GM18951 (cell line): ENCODE measurements around the gene PDPN.

Experiments
- POLR2A ChIP-seq: IDR thresholded peaks from 4 replicates; pipeline ENCODE4 v1.6.1; 2011; ENCODE audit warnings: mild to moderate bottlenecking; ENCODE audit not compliant: insufficient read length, insufficient read depth; ENCODE audit errors: extremely low read depth
- in situ Hi-C: fragments of 300-500 bp; cut with MboI; formaldehyde crosslinking; loops from one replicate; pipeline ENCODE4 v1.12.0; 2022; ENCODE audit warnings: low sequenced_read_pairs, mixed read lengths, inconsistent platforms; ENCODE audit not compliant: unreplicated experiment

The PDPN gene, protein sequence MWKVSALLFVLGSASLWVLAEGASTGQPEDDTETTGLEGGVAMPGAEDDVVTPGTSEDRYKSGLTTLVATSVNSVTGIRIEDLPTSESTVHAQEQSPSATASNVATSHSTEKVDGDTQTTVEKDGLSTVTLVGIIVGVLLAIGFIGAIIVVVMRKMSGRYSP

DNA sequence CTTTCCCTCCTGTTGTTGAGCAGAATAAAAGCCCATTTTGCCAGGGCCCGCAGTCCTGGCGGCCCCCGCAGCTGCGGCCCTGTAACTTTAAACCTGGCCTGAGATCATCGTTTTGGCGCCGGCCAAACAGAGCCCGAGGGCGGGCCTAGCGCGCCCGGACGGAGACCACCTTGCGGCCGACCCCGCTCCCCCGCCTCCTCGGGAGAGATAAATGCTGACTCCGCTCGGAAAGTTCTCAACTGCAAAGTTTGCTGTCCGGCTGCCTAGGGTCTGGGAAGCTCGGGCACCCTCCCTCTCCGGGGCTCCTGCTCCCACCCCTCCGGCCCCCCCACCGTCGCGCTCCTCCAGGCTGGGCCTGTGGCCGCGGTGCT, at the start of gene PDPN:
Gene PDPN, plus strand, starts transcription at position 238 of the 371 bp plus-strand sequence. CDS start 202 bp downstream, outside the sequence.
- no peak for TF ChIP-seq POLR2A
- in situ Hi-C loops = no loop called here

DNA sequence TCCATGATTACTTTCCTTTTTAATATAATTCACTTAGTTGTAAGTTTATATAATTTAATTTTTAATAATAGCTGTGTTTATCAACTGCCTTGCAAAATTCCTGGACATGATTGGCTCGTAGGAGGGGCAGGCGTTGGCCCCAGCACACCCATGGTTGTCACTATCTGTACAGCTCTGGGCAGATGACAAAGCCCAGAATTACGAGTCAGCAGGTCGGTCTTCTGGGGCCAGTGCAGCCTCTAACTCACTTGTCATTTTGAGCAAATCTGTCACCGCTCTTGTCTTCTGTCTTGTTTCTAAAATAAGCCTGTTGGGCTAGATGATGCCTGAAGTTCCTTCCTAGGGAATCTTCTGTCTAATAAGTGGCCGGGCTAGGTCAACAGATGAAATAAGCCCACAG, 48.4 kb upstream of the PDPN start:
- TF ChIP-seq POLR2A = no peak
- in situ Hi-C loops = no loop called here

DNA sequence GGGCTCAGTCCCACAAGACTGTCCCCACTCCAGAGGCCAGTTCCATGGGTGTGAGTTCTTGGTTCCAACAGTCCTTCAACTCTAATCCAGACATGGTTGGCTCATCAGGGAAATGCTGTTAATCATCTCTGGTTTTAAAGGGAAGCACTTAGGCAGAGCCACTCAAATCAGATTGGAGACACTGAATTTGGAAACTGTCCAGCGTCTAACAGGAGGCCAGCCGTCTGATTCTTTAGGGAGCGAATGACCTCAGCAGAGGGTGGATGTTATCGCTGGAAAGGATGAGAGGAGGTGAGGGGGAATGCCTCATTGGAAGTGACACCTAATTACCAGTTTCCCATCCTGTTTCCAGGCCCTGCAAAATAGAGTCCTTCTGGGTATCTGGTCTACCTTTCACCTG, 47.1 kb upstream of the PDPN start:
- TF ChIP-seq POLR2A = no peak
- in situ Hi-C loops = no loop called here

DNA sequence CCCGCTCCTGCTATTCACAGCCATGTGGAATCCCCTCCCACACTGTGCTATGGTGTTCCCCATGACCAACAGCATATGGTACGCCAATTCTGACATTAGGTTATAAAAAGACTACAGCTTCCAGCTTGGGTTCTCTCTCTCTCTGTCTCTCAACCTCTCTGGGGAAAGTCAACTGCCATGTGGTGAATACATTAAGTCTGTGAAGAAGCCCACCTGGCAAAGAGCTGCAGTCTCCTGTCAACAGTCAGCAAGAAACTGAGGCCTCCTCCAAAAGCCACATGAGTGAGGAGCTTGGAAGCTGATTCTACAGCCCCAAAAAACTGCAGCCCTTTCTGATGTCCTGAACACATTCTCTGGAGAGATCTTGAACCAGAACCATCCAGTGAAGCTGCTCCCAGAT, 44.8 kb upstream of the PDPN start:
- no peak for TF ChIP-seq POLR2A
- in situ Hi-C loops = no loop called here

DNA sequence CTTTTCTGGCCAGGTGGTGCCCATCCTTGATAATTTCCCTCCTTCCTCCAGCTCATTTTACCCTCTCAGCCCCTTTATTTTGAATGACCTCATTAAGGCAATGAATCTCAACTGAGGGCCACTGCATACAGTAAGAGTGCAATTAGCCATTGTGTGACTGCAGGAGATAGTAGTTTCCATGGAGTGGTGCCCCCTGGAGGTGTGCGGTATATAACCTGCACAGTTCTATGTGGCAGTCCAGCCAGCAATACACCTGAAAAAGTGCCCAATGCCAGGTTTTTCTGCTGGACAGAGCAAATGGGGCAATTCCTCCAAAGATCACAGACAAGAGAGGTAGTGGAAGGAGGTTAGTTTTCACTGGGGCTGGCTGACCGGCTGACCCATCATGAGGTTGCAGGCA, 43.9 kb upstream of the PDPN start:
- in situ Hi-C loops = no loop called here
- TF ChIP-seq POLR2A = no peak

DNA sequence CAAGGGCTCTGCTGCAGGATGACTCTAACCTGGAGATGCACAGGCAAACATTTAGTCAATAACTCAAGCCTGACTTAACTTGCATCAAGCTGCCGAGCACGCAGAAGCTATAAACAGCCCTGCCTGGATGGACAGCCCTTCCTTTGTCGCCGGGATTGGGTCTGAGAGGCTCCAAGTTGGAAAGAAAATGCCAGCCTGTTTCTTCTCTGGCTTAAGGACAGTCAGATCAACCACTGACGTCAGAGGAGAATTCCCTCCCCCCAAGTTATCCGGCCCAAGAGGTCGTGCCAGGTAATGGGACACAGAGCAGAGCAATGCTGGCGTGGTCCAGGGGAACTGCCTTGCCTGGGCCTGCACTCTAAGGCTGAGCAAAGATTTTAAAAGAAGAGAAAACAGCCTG, 42.8 kb upstream of the PDPN start:
- in situ Hi-C loops = no loop called here
- TF ChIP-seq POLR2A = no peak

DNA sequence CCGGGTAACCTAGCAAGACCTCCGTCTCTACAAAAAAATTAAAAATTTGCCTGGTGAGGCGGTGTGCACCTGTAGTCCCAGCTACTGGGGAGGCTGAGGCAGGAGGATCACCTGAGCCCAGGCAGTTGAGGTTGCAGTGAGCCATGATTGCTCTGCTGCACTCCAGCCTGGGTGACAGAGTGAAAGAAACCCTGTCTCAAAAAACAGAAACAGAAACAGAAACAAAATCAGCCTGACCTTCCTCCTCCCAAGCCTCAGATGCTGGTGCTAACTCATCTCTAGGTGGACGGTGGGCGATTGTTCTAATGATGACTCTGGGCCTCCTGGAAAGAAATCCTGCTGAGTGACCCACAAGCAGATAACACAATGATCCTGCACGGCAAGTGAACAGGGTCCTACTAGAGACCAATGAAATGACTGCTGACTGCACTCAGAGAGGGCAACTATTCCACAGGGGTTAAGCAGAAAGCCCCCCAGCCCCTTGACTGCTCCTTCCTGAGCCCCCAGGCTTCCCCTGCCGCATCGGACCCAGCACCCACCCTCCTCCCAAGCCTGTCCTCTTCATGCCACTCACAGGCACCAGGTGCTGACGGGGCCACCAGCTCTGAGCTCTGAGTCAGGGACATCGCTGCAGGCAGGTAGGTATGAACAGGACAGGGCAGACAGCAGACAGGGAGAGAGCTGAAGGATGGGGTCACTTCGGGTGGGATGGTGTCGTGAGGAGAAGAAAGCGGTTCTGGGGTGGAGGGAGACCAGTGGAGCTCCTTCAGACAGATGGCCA, 42.0 kb upstream of the PDPN start:
- in situ Hi-C loops = no loop called here
- no peak for TF ChIP-seq POLR2A

DNA sequence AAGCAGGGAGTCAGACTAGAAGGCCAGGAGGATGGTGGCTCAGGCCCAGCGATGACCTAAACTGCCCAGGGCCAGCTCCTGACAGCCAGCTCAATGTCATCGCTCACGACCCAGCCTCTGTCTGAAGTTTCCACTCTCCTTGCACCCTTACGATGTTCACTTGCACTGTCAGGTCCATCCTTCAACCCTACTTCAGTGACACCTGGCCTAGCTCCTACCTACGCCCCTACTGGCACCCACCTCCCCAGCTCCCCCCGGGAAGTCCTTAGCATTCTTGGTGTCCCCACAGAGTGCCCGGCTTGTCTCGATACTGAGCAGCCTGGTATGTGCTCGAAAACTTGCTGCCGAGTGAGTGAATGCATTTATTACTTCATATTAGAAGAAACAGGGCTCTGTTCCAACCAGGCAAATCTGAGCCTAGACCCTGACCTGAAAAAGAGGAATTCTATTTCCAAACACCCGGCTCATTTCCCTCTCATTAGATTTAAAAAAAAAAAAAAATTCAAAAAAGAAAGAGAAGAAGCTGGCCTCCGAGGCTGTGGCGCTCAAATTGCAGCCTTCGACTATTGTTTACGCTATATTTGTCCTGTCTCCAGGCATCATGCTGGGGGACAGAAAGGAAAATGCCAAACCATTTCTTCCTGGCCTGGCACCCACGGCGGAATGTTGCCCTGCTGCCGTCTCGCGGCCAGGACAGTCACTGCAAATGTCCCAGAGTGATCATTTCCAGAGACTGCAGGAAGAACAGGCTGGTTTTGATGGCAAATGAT, 40.0 kb upstream of the PDPN start:
- in situ Hi-C loops = no loop called here
- TF ChIP-seq POLR2A = no peak

DNA sequence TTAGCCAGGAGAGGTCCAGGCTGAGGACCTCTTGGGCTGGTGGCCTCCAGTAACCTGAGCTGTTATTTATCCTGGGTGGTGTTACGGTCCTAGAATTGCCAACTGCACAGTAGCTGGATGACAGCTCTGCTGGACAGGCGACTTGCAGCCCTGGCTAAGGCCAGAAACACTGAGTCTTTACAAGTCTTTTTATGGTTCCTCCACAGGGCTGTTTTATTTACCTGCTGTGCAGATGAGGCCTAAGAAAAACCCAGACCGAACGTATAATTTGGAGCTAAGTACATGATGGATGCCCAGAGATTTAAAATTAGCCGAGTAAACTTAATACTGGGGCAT, 39.4 kb upstream of the PDPN start:
- in situ Hi-C loops = no loop called here

DNA sequence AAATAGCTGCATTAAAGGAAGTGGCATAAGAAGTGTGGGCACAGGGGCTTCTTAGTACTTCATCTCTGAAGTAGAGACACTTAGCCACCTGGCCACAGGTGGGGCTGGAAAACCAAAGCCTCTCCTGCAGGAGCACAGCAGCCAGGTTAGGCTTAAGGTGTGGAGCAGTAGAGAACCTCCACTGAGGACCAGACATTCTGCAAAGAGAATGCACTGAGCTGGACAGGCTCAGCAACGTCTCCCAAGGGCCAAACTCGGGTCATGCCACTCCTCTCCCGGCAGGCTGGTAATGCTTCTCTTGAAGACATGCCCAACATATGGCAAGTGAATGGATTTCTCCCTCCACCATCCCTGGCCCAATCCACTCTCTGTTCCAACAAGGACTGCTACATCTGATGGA, 36.8 kb upstream of the PDPN start:
- in situ Hi-C loops = no loop called here
- no peak for TF ChIP-seq POLR2A

More for the DNA sequence above, 39.4 kb upstream of the PDPN start:
- TF ChIP-seq POLR2A = no peak

DNA sequence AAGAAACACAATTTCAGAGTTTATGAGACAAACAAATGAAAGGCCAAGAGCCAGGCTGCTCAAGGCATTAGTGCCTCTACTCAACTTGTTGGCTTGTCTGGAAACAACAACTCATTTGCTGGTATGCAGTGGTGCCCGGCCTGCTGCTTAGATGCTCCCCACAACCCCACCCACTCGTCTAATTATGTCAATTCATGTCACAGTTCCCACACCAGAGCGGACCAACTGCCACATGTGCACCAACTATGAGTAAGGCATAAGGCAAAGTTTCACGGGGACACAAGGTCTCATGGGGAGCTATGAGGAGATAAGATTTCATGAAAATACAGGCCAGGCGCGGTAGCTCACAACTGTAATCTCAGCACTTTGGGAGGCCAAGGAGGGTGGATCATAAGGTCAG, 35.4 kb upstream of the PDPN start:
- in situ Hi-C loops = no loop called here
- TF ChIP-seq POLR2A = no peak

DNA sequence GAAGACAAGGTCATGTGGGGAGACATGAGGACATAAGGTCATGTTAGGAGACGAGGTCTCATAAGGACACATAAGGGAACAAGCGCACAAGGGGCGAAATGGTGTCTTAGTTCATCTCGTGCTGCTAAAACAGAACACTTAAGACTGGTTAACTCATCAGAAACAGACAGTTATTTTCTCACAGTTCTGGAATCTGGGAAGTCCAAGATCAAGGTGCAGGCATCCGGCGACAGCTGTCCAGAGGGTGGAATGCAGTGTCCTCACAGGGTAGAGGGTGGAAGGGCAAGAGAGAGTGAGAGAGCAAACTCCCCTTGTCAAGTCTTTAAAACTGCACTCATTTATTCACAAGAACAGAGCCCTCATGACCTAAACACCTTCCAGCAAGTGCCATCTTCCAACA, 34.6 kb upstream of the PDPN start:
- TF ChIP-seq POLR2A = no peak
- in situ Hi-C loops = no loop called here

DNA sequence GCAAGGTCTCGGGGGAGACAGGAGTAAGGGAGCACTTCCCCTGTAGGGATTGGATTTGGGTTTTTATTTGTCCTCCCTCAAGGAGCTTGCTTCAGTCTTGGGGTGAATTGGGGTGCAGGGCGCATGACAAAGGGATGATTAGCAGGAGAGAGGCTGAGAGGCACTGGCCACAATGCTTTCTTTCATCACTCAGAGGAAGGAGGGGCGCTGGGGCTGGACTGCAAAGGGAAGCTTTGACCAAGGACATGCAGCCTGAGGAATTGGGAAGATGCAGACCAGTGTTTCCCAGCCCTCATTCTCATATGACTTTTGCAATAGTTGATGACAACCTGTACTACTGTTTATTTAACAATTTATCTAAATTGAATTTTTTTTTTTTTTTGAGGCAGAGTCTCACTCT, 34.1 kb upstream of the PDPN start:
- in situ Hi-C loops = no loop called here
- TF ChIP-seq POLR2A = no peak

DNA sequence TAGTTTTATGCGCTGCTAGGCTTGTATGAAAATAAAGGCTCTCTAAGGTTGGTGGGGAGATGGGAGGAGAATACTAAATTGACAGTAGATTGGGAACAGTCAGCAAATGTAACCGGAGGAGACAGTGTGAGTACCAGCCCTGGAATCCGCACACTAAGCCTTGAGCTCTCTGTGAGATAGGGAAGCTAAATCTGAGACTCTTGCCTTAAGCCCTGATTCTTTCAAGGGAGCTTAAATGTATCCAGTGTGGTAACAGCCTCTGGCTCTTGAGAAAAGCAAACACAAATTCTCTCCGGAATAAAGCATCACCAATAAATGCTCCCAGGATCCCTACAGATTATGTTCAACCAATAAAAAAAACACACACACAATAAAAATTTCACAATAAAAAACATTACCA, 33.0 kb upstream of the PDPN start:
- in situ Hi-C loops = no loop called here
- no peak for TF ChIP-seq POLR2A

DNA sequence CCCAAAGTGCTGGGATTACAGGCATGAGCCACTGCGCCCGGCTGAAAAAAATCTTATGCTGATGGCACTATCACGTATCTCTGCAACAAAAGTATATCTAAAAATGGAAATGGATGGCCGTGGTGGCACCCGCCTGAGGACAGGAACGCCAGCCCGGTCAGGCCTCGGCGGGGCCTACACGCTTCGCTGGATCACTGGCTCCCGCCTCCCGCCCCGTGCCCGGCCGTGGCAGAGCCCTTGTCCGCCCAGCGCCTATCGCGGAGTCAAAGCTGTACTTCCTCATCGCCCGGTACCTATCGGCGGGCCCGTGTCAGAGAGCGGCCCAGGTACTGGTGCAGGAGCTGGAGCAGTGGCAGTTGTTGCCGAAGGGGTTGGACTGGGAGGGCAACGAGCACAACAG, 28.8 kb upstream of the PDPN start:
- TF ChIP-seq POLR2A = no peak

More for the DNA sequence above, 28.8 kb upstream of the PDPN start:
- in situ Hi-C loops = no loop called here
